ENCODE results near the gene KCNMA1.

DNA sequence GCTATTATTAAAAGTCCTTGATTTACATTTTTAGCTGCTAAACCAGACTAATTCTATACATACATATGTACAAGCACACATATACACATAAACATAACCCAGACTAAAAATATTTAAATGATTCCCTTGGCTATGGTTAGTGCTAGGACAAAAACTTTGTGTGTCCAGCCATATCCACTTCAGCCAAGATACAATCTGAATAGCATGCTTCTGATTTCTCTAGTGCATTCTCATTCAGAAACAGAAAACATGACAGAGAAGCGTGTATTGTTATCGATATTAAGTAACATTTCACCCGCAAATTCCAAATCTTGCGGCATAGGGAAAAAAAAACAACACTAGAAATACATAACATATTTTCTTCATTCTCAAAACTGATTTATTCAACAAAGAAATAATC lies 569.3 kb downstream of the KCNMA1 start:
- TF ChIP-seq CTCF (IDR thresholded peaks at IDR 0.05) (no peak), POLR2AphosphoS5 (IDR thresholded peaks at IDR 0.05) (no peak), POLR2A (IDR thresholded peaks at IDR 0.05) (no peak), EP300 (IDR thresholded peaks at IDR 0.05) (no peak)
